Osteoblast (primary cell): Measurements from ENCODE around the gene MUC6. TPM values are rescaled to one million over a fixed set of nuclear protein-coding genes. Genes with fewer than 3 reads are reported as not detected.

Experiments used
- DNase-seq: peaks from one replicate; pipeline ENCODE4 v3.0.0; 2011; ENCODE audit warnings: low spot score, mixed read lengths; ENCODE audit not compliant: insufficient read length; ENCODE audit errors: missing footprints
- H2AFZ ChIP-seq: 2 replicates; pipeline ENCODE4 v1.6.0; 2011; ENCODE audit warnings: mild to moderate bottlenecking, low read length
- H3K27ac ChIP-seq: 2 replicates; pipeline ENCODE4 v1.5.1; 2011; ENCODE audit warnings: mild to moderate bottlenecking, low read depth, low read length, moderate library complexity
- H3K27me3 ChIP-seq: 2 replicates; pipeline ENCODE4 v1.6.0; 2012; ENCODE audit warnings: mild to moderate bottlenecking, control low read depth, inconsistent platforms, low read length, moderate library complexity; ENCODE audit not compliant: insufficient read depth
- H3K36me3 ChIP-seq: 2 replicates; pipeline ENCODE4 v1.5.1; 2011; ENCODE audit warnings: mild to moderate bottlenecking, low read length, control low read depth, moderate library complexity; ENCODE audit not compliant: insufficient read depth
- H3K4me1 ChIP-seq: 2 replicates; pipeline ENCODE4 v1.5.1; 2011; ENCODE audit warnings: mild to moderate bottlenecking, low read length, control low read depth, moderate library complexity; ENCODE audit not compliant: insufficient read depth
- H3K4me2 ChIP-seq: 2 replicates; pipeline ENCODE4 v1.6.0; 2011; ENCODE audit warnings: mild to moderate bottlenecking, low read length; ENCODE audit not compliant: insufficient read depth
- H3K4me3 ChIP-seq: fragments of 200-600 bp; sonication (generic); 3 replicates; pipeline ENCODE4 v1.5.1; 2012; ENCODE audit warnings: mild to moderate bottlenecking, low read length, inconsistent platforms; ENCODE audit not compliant: insufficient read depth
- H3K79me2 ChIP-seq: 2 replicates; pipeline ENCODE4 v1.6.0; 2012; ENCODE audit warnings: mild to moderate bottlenecking, low read length, control low read depth, inconsistent platforms; ENCODE audit not compliant: insufficient read depth
- H3K9me3 ChIP-seq: 2 replicates; pipeline ENCODE4 v1.5.1; 2011; ENCODE audit warnings: low read depth, low read length, control low read depth
- H4K20me1 ChIP-seq: 2 replicates; pipeline ENCODE4 v1.6.0; 2012; ENCODE audit warnings: mild to moderate bottlenecking, low read length, control low read depth; ENCODE audit not compliant: insufficient read depth
- total RNA-seq: library from RNA; depleted of rRNA; stranded (reverse); fragments of >200 nt; gene quantifications from 2 replicates; pipeline ENCODE4 v1.2.3, GENCODE V29; 2012
- TF ChIP-seq, protein P1 (sequence below): IDR thresholded peaks from 2 replicates; pipeline ENCODE4 v1.5.1; 2011; ENCODE audit warnings: mild to moderate bottlenecking, low read depth, low read length, moderate library complexity; ENCODE audit errors: extremely low read depth

MUC6 gene
- total RNA-seq, 1 donor: not detected

DNA sequence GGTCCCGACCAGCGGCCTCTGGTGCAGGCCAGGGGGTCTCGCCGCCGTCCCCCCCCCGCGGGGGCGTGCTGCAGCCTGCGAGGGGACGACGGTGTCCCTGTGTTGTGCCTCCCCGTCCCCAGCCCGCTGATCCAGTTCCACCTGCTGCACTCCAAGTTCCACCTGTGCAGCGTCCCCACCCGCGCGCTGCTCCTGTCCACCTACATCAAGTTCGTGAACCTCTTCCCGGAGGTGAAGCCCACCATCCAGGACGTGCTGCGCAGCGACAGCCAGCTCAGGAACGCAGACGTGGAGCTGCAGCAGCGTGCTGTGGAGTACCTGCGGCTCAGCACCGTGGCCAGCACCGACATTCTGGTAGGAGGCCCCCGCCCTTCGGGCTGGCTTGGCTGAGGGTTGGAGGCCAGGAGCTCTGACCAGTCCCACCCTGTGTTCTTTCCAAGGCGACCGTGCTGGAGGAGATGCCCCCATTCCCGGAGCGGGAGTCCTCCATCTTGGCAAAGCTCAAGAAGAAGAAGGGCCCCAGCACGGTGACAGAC, 42.8 kb downstream of the MUC6 start:
- H3K36me3 ChIP-seq: peaks cover 16% of the 10 kb centered on the region
- H3K79me2 ChIP-seq: no peaks in the 10 kb centered on the region
- H3K27me3 ChIP-seq: no peaks in the 10 kb centered on the region
- H3K4me1 ChIP-seq: no peaks in the 10 kb centered on the region
- no peak overlapping the region for H2AFZ ChIP-seq
- TF ChIP-seq, protein P1, sequence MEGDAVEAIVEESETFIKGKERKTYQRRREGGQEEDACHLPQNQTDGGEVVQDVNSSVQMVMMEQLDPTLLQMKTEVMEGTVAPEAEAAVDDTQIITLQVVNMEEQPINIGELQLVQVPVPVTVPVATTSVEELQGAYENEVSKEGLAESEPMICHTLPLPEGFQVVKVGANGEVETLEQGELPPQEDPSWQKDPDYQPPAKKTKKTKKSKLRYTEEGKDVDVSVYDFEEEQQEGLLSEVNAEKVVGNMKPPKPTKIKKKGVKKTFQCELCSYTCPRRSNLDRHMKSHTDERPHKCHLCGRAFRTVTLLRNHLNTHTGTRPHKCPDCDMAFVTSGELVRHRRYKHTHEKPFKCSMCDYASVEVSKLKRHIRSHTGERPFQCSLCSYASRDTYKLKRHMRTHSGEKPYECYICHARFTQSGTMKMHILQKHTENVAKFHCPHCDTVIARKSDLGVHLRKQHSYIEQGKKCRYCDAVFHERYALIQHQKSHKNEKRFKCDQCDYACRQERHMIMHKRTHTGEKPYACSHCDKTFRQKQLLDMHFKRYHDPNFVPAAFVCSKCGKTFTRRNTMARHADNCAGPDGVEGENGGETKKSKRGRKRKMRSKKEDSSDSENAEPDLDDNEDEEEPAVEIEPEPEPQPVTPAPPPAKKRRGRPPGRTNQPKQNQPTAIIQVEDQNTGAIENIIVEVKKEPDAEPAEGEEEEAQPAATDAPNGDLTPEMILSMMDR: no peak
- H3K4me3 ChIP-seq: no peak overlapping the region
- H3K4me2 ChIP-seq: no peak overlapping the region
- no peaks in the 10 kb centered on the region for H3K9me3 ChIP-seq
- peaks cover 14% of the 10 kb centered on the region for H4K20me1 ChIP-seq
- no peak overlapping the region for H3K27ac ChIP-seq
- no peak for DNase-seq

GRCh38 chr11:992577-992976, 43.9 kb downstream of the MUC6 start:
- peaks cover 14% of the 10 kb centered on the region for H4K20me1 ChIP-seq
- TF ChIP-seq, protein P1: no peak
- DNase-seq: no peak

GRCh38 chr11:991711-992307, 44.7 kb downstream of the MUC6 start:
- DNase-seq: no peak
- H4K20me1 ChIP-seq: peaks cover 14% of the 10 kb centered on the region
- TF ChIP-seq, protein P1: no peak
- H3K27ac ChIP-seq: no peak overlapping the region
- H3K27me3 ChIP-seq: no peaks in the 10 kb centered on the region
- peaks cover 23% of the 10 kb centered on the region for H3K36me3 ChIP-seq
- H3K4me3 ChIP-seq: no peak overlapping the region
- H3K4me2 ChIP-seq: no peak overlapping the region
- no peaks in the 10 kb centered on the region for H3K9me3 ChIP-seq
- H3K79me2 ChIP-seq: no peaks in the 10 kb centered on the region
- H3K4me1 ChIP-seq: no peaks in the 10 kb centered on the region
- H2AFZ ChIP-seq: no peak overlapping the region

More at GRCh38 chr11:992577-992976, 43.9 kb downstream of the MUC6 start:
- no peaks in the 10 kb centered on the region for H3K9me3 ChIP-seq
- no peaks in the 10 kb centered on the region for H3K4me1 ChIP-seq
- H3K4me3 ChIP-seq: no peak overlapping the region
- H3K36me3 ChIP-seq: peaks cover 20% of the 10 kb centered on the region
- no peak overlapping the region for H3K4me2 ChIP-seq
- H3K27ac ChIP-seq: no peak overlapping the region
- no peak overlapping the region for H2AFZ ChIP-seq
- H3K27me3 ChIP-seq: no peaks in the 10 kb centered on the region
- H3K79me2 ChIP-seq: no peaks in the 10 kb centered on the region

- H4K20me1 ChIP-seq: peaks cover 14% of the 10 kb centered on the region
- DNase-seq: no peak
- no peak overlapping the region for H3K4me2 ChIP-seq
- H3K4me1 ChIP-seq: no peaks in the 10 kb centered on the region
- H3K36me3 ChIP-seq: peaks cover 27% of the 10 kb centered on the region
- H3K27me3 ChIP-seq: no peaks in the 10 kb centered on the region
- TF ChIP-seq, protein P1: no peak
- H3K9me3 ChIP-seq: no peaks in the 10 kb centered on the region
- no peak overlapping the region for H3K27ac ChIP-seq
- no peak overlapping the region for H2AFZ ChIP-seq
- H3K79me2 ChIP-seq: no peaks in the 10 kb centered on the region
- no peak overlapping the region for H3K4me3 ChIP-seq
These were observed 45.5 kb downstream of the MUC6 start for GRCh38 chr11:991034-991433.
